Measurements from ENCODE around the gene SSTR5. TPM values are rescaled to one million over a fixed set of nuclear protein-coding genes. Genes with fewer than 3 reads are reported as not detected.

Gene SSTR5
- total RNA-seq, 4 donors from 2014 or later, result not detected

GRCh38 chr16:1105888-1106620 lies 33.5 kb downstream of the SSTR5 start:
- no peak overlapping the region for H3K27ac ChIP-seq
- peaks cover 0 to 34% (median 4%) of the 10 kb centered on the region in 3 donors for H3K4me1 ChIP-seq
- 35% methylated on average over 5 of the region's 26 CpGs; no CpG with 5 or more reads in 1 of the 2 donors for WGBS, 2 donors (ENCODE audit: low coverage in 1 of 2)
- ATAC-seq, result peak; percentile 78
- no peak overlapping the region for H3K4me3 ChIP-seq
- H3K36me3 ChIP-seq, result no peaks in the 10 kb centered on the region
- no peaks in the 10 kb centered on the region for H3K9me3 ChIP-seq
- H3K27me3 ChIP-seq, result peaks cover 81% of the 10 kb centered on the region
- TF ChIP-seq CTCF (IDR thresholded peaks at IDR 0.05) (peak in 3 of 4 experiments; percentile 90 to 98 (median 92)), POLR2AphosphoS5 (IDR thresholded peaks at IDR 0.05) (peak; percentile 28), POLR2A (IDR thresholded peaks at IDR 0.05) (no peak), EP300 (IDR thresholded peaks at IDR 0.05) (no peak)

- no peak for ATAC-seq
- Histone ChIP-seq H3K27me3 (peaks cover 75% of the 10 kb centered on the region), H3K4me3 (no peak overlapping the region), H3K36me3 (no peaks in the 10 kb centered on the region), H3K27ac (no peak overlapping the region), H3K9me3 (no peaks in the 10 kb centered on the region), H3K4me1 (peaks cover 0 to 34% (median 4%) of the 10 kb centered on the region in 3 donors)
- TF ChIP-seq POLR2A (IDR thresholded peaks at IDR 0.05) (no peak), POLR2AphosphoS5 (IDR thresholded peaks at IDR 0.05) (no peak), EP300 (IDR thresholded peaks at IDR 0.05) (no peak), CTCF (IDR thresholded peaks at IDR 0.05) (no peak)
- WGBS, 2 donors (ENCODE audit: low coverage in 1 of 2), result 42% methylated on average over 2 of the region's 16 CpGs; no CpG with 5 or more reads in 1 of the 2 donors
Observed at GRCh38 chr16:1106659-1107058, 34.1 kb downstream of the SSTR5 start.

- no CpG with 5 or more reads among the region's 22 CpGs for WGBS, 2 donors (ENCODE audit: low coverage in 1 of 2)
- TF ChIP-seq EP300 (IDR thresholded peaks at IDR 0.05) (no peak), POLR2A (IDR thresholded peaks at IDR 0.05) (no peak), CTCF (IDR thresholded peaks at IDR 0.05) (no peak), POLR2AphosphoS5 (IDR thresholded peaks at IDR 0.05) (no peak)
- peaks cover 0 to 34% (median 4%) of the 10 kb centered on the region in 3 donors for H3K4me1 ChIP-seq
- H3K4me3 ChIP-seq, result no peak overlapping the region
- no peaks in the 10 kb centered on the region for H3K36me3 ChIP-seq
- H3K27ac ChIP-seq, result no peak overlapping the region
- peaks cover 70% of the 10 kb centered on the region for H3K27me3 ChIP-seq
- ATAC-seq, result no peak
- H3K9me3 ChIP-seq, result no peaks in the 10 kb centered on the region
Observed at GRCh38 chr16:1107141-1107540, 34.6 kb downstream of the SSTR5 start.

- TF ChIP-seq EP300 (IDR thresholded peaks at IDR 0.05) (no peak), CTCF (IDR thresholded peaks at IDR 0.05) (no peak), POLR2AphosphoS5 (IDR thresholded peaks at IDR 0.05) (no peak), POLR2A (IDR thresholded peaks at IDR 0.05) (no peak)
- Histone ChIP-seq H3K27ac (no peak overlapping the region), H3K9me3 (no peaks in the 10 kb centered on the region), H3K4me3 (no peak overlapping the region), H3K4me1 (peaks cover 0 to 33% (median 4%) of the 10 kb centered on the region in 3 donors), H3K27me3 (peaks cover 66% of the 10 kb centered on the region), H3K36me3 (no peaks in the 10 kb centered on the region)
- ATAC-seq, result no peak
- no CpG with 5 or more reads among the region's 12 CpGs for WGBS, 2 donors (ENCODE audit: low coverage in 1 of 2)
Observed at GRCh38 chr16:1107731-1108130, 35.2 kb downstream of the SSTR5 start.

All from gastroesophageal sphincter (tissue), 4 donors.